ENCODE data around the gene MIB2. TPM values are rescaled to one million over a fixed set of nuclear protein-coding genes. Genes with fewer than 3 reads are reported as not detected.
"Not testable (repeated sequence)": the region's sequence is repeated elsewhere in the genome, so short reads cannot be mapped to it uniquely, and the experiment has no call there.

MIB2 gene
- total RNA-seq, 1 experiment from 2014 or later: 38.7 TPM

- DNase-seq (ENCODE audit: low spot score); BruUV-seq (replicated peaks); H3K36me3 ChIP-seq (ENCODE audit: insufficient read depth, low read length, poor library complexity, severe bottlenecking); H3K9me3 ChIP-seq (ENCODE audit: low read depth, low read length, poor library complexity, severe bottlenecking); POLR2A ChIA-PET (ENCODE audit: low non-redundant PET); H3K4me1 ChIP-seq (ENCODE audit: insufficient read depth, low read length, poor library complexity, severe bottlenecking); intact Hi-C loops (cut with micrococcal nuclease; ENCODE audit: unreplicated experiment); H3K27me3 ChIP-seq (replicated peaks; ENCODE audit: insufficient read depth, low read depth, low read length, poor library complexity); H3K4me3 ChIP-seq (ENCODE audit: low read depth, low read length, poor library complexity, severe bottlenecking); CTCF ChIA-PET; H3K27ac ChIP-seq (ENCODE audit: low read depth, low read length, poor library complexity, severe bottlenecking): not testable (repeated sequence)
Observed at GRCh38 chr1:1639368-1639767, 24.1 kb downstream of the MIB2 start.

GRCh38 chr1:1640081-1640480, 24.8 kb downstream of the MIB2 start:
- POLR2A ChIA-PET (ENCODE audit: low non-redundant PET); intact Hi-C loops (cut with micrococcal nuclease; ENCODE audit: unreplicated experiment); DNase-seq (ENCODE audit: low spot score); CTCF ChIA-PET; H3K36me3 ChIP-seq (ENCODE audit: insufficient read depth, low read length, poor library complexity, severe bottlenecking); H3K4me3 ChIP-seq (ENCODE audit: low read depth, low read length, poor library complexity, severe bottlenecking); H3K27ac ChIP-seq (ENCODE audit: low read depth, low read length, poor library complexity, severe bottlenecking); H3K9me3 ChIP-seq (ENCODE audit: low read depth, low read length, poor library complexity, severe bottlenecking); BruUV-seq (replicated peaks); H3K27me3 ChIP-seq (replicated peaks; ENCODE audit: insufficient read depth, low read depth, low read length, poor library complexity); H3K4me1 ChIP-seq (ENCODE audit: insufficient read depth, low read length, poor library complexity, severe bottlenecking): not testable (repeated sequence)

- H3K36me3 ChIP-seq (ENCODE audit: insufficient read depth, low read length, poor library complexity, severe bottlenecking); H3K9me3 ChIP-seq (ENCODE audit: low read depth, low read length, poor library complexity, severe bottlenecking); intact Hi-C loops (cut with micrococcal nuclease; ENCODE audit: unreplicated experiment); H3K27me3 ChIP-seq (replicated peaks; ENCODE audit: insufficient read depth, low read depth, low read length, poor library complexity); CTCF ChIA-PET; BruUV-seq (replicated peaks); H3K4me3 ChIP-seq (ENCODE audit: low read depth, low read length, poor library complexity, severe bottlenecking); H3K4me1 ChIP-seq (ENCODE audit: insufficient read depth, low read length, poor library complexity, severe bottlenecking); H3K27ac ChIP-seq (ENCODE audit: low read depth, low read length, poor library complexity, severe bottlenecking); POLR2A ChIA-PET (ENCODE audit: low non-redundant PET); DNase-seq (ENCODE audit: low spot score): not testable (repeated sequence)
Observed at GRCh38 chr1:1640711-1641461, 25.6 kb downstream of the MIB2 start.

GRCh38 chr1:1646326-1646725, 31.0 kb downstream of the MIB2 start:
- H3K4me3 ChIP-seq (ENCODE audit: low read depth, low read length, poor library complexity, severe bottlenecking); DNase-seq (ENCODE audit: low spot score); H3K9me3 ChIP-seq (ENCODE audit: low read depth, low read length, poor library complexity, severe bottlenecking); BruUV-seq (replicated peaks); intact Hi-C loops (cut with micrococcal nuclease; ENCODE audit: unreplicated experiment); CTCF ChIA-PET; H3K27me3 ChIP-seq (replicated peaks; ENCODE audit: insufficient read depth, low read depth, low read length, poor library complexity); H3K27ac ChIP-seq (ENCODE audit: low read depth, low read length, poor library complexity, severe bottlenecking); POLR2A ChIA-PET (ENCODE audit: low non-redundant PET); H3K4me1 ChIP-seq (ENCODE audit: insufficient read depth, low read length, poor library complexity, severe bottlenecking): not testable (repeated sequence)
- H3K36me3 ChIP-seq (ENCODE audit: insufficient read depth, low read length, poor library complexity, severe bottlenecking): peaks cover 20% of the 10 kb centered on the region

- POLR2A ChIA-PET (ENCODE audit: low non-redundant PET); H3K27ac ChIP-seq (ENCODE audit: low read depth, low read length, poor library complexity, severe bottlenecking); H3K4me1 ChIP-seq (ENCODE audit: insufficient read depth, low read length, poor library complexity, severe bottlenecking); BruUV-seq (replicated peaks); CTCF ChIA-PET; H3K9me3 ChIP-seq (ENCODE audit: low read depth, low read length, poor library complexity, severe bottlenecking); DNase-seq (ENCODE audit: low spot score); H3K4me3 ChIP-seq (ENCODE audit: low read depth, low read length, poor library complexity, severe bottlenecking); H3K27me3 ChIP-seq (replicated peaks; ENCODE audit: insufficient read depth, low read depth, low read length, poor library complexity); intact Hi-C loops (cut with micrococcal nuclease; ENCODE audit: unreplicated experiment): not testable (repeated sequence)
- H3K36me3 ChIP-seq (ENCODE audit: insufficient read depth, low read length, poor library complexity, severe bottlenecking): peaks cover 32% of the 10 kb centered on the region
Observed at GRCh38 chr1:1647567-1648241, 32.4 kb downstream of the MIB2 start.

- CTCF ChIA-PET; intact Hi-C loops (cut with micrococcal nuclease; ENCODE audit: unreplicated experiment): not testable (repeated sequence)
- peaks cover 33% of the 10 kb centered on the region for H3K36me3 ChIP-seq (ENCODE audit: insufficient read depth, low read length, poor library complexity, severe bottlenecking)
Observed at GRCh38 chr1:1648265-1648664, 33.0 kb downstream of the MIB2 start.

More at GRCh38 chr1:1648265-1648664, 33.0 kb downstream of the MIB2 start:
- BruUV-seq (replicated peaks); H3K9me3 ChIP-seq (ENCODE audit: low read depth, low read length, poor library complexity, severe bottlenecking); H3K4me3 ChIP-seq (ENCODE audit: low read depth, low read length, poor library complexity, severe bottlenecking); POLR2A ChIA-PET (ENCODE audit: low non-redundant PET); H3K4me1 ChIP-seq (ENCODE audit: insufficient read depth, low read length, poor library complexity, severe bottlenecking); H3K27ac ChIP-seq (ENCODE audit: low read depth, low read length, poor library complexity, severe bottlenecking); H3K27me3 ChIP-seq (replicated peaks; ENCODE audit: insufficient read depth, low read depth, low read length, poor library complexity); DNase-seq (ENCODE audit: low spot score): not testable (repeated sequence)
